Measurements from ENCODE around the gene PLET1.

Gene PLET1

GRCh38 chr11:112237451-112237850 is 23.2 kb downstream of the PLET1 start:
- DNase-seq: no peak

- DNase-seq: no peak
Measured at GRCh38 chr11:112235750-112236390, 24.8 kb downstream of the PLET1 start.

GRCh38 chr11:112231952-112232351 is 28.7 kb downstream of the PLET1 start:
- no peak for DNase-seq

GRCh38 chr11:112229746-112230433 is 30.8 kb downstream of the PLET1 start:
- no peak for DNase-seq

- no peak for DNase-seq
Measured at GRCh38 chr11:112229159-112229558, 31.5 kb downstream of the PLET1 start.

- no peak for DNase-seq
Measured at GRCh38 chr11:112228706-112229105, 32.0 kb downstream of the PLET1 start.

GRCh38 chr11:112227471-112227870 is 33.2 kb downstream of the PLET1 start:
- DNase-seq: no peak

- DNase-seq: no peak
Measured at GRCh38 chr11:112226831-112227401, 33.7 kb downstream of the PLET1 start.

- peak; percentile 74 for DNase-seq
Measured at GRCh38 chr11:112226062-112226830, 34.4 kb downstream of the PLET1 start, which contains the start of gene PTS. Gene PTS, plus strand, starts transcription at chr11:112226428. Its CDS starts 16 bp downstream, at chr11:112226444.

GRCh38 chr11:112225753-112226061 is 35.0 kb downstream of the PLET1 start:
- no peak for DNase-seq

- no peak for DNase-seq
Measured at GRCh38 chr11:112223754-112224532, 36.7 kb downstream of the PLET1 start.

- no peak for DNase-seq
Measured at GRCh38 chr11:112223121-112223520, 37.5 kb downstream of the PLET1 start.

- no peak for DNase-seq
Measured at GRCh38 chr11:112222303-112222702, 38.4 kb downstream of the PLET1 start.

GRCh38 chr11:112221274-112221835 is 39.3 kb downstream of the PLET1 start:
- no peak for DNase-seq

- peak; percentile 7 for DNase-seq
Measured at GRCh38 chr11:112219476-112220232, 41.0 kb downstream of the PLET1 start.

GRCh38 chr11:112216561-112217105 is 44.0 kb downstream of the PLET1 start:
- DNase-seq: no peak

- DNase-seq: no peak
Measured at GRCh38 chr11:112215621-112216020, 45.0 kb downstream of the PLET1 start.

GRCh38 chr11:112213753-112214152 is 46.9 kb downstream of the PLET1 start:
- no peak for DNase-seq

- DNase-seq: no peak
Measured at GRCh38 chr11:112212710-112213109, 48.0 kb downstream of the PLET1 start.

- DNase-seq: no peak
Measured at GRCh38 chr11:112212290-112212689, 48.4 kb downstream of the PLET1 start.

GRCh38 chr11:112211536-112211935 is 49.1 kb downstream of the PLET1 start:
- DNase-seq: no peak
